PC-3 (cell line): Measurements from ENCODE around the gene ELOVL3.

ENCODE experiments used
- CTCF ChIP-seq: fragments of 300-600 bp; sonication (generic); conservative IDR thresholded peaks from 2 replicates; pipeline ENCODE4 v1.5.1; 2017; ENCODE audit warnings: antibody characterized with exemption, low read depth, mild to moderate bottlenecking, low read length
- EZH2 ChIP-seq: fragments of 300-600 bp; sonication (generic); IDR thresholded peaks from one replicate; pipeline ENCODE4 v1.6.1; 2017; ENCODE audit warnings: antibody characterized with exemption, mild to moderate bottlenecking, low read length; ENCODE audit not compliant: unreplicated experiment
- EZH2phosphoT487 ChIP-seq: fragments of 300-600 bp; sonication (generic); IDR thresholded peaks from 2 replicates; pipeline ENCODE4 v1.6.1; 2018; ENCODE audit warnings: mild to moderate bottlenecking, antibody characterized with exemption, low read length, borderline replicate concordance

GRCh38 chr10:102219370-102219769, 6.7 kb upstream of the ELOVL3 start:
- no peak for TF ChIP-seq CTCF
- TF ChIP-seq EZH2phosphoT487 = no peak
- TF ChIP-seq EZH2 = no peak
